ENCODE data around the gene ZFPL1.

ZFPL1 gene

DNA sequence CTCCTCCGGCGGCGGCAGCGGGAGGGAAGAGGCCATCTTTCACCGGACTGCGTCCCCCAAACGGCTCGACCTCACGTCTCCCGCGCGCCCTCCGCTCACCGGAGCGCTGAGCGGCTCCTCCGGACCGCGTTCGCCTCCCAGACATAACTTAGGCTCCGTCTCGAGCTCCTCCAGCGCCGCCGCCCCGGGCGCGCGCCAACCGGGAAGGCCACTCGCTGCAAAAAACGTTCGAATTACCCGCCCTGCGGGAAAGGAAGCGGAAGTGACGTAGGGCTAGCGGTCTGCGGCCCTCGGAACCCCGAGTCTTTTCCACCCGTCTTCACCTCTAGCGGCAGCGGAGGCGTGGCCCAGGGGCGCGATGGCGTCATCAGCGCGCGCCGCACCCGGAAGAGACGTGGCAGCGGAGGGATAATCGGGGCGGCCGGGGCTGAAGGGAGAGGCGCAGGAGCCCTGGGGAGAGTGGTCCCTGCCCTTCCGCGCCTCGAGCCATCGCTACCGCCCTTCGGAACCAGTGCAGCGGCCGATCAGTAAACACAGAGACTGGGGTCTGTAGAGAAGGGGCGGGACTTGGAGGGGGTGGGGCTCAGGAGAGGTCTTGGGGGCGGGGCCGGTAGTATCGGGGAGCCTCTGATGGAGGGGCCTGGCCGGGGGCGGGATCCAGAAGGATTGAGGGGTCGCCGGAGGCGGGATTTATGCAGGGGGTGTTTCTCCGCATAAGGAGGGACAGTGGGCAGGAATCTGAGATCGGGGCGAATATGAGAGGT, at the start of gene ZFPL1, which contains the start of gene CDCA5:
Gene ZFPL1, plus strand, starts transcription at position 389 of the 764 bp plus-strand sequence. CDS start 477 bp downstream, outside the sequence.
Gene CDCA5, minus strand, starts transcription at position 207 of the 764 bp plus-strand sequence. Its CDS starts 62 bp downstream, at position 145.
- DNase-seq = peak; percentile 58 to 98 (median 92)

DNA sequence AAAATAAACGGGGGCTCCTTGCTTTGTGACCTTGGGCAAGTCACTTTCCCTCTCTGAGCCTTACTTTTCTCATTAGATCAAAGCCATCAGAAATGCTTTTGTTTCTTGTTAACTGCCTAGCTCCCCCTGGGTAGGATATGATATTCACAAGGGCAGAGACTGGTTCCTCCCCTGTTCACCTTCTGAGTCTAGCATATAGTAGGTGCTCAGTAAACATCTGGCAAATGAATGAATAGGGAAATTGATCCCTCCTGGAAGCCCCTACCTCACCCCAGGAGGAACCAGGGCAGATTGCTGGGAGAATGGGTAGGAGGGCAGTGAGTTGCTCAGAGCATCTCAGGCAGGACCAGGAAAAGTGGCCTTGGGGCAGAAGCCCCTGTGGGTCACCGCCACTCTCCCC, 49.6 kb upstream of the ZFPL1 start:
- no peak for DNase-seq

DNA sequence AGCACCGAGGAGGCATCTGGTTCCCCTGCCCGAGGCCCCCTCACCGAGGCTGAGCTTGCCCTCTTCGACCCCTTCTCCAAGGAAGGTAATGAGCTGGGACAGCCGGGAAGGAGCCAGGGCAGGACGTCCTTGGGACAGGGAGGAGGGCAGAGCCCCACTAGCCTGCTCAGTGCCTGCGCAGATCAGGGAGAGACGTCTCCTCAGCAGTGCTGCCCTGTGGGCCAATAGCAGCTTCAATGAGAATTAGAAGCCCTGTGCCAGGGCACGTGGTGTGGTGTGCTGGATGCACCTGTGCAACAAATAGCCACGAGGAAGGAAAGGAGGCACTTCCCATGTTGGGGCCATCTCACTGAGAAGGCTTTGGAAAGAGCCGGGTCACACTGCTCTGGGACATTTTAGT, 48.4 kb upstream of the ZFPL1 start:
- DNase-seq = no peak

DNA sequence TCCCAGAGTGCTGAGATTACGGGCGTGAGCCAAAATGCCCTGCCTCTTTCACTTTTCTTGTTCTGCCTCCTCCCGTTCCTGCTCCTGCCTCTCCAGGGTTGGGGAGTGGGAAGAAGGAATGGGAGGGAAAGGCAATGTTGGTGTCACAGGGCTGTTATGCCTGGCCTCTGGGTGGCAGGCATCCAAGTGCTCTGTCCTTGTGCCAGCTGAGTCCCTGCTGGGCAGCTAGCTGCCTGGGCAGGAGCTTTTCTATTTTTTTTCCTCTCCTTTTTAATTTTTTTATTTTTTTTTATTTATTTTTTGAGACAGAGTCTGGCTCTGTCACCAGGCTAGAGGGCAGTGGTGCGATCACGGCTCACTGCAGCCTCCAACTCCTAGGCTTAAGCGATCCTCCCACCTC, 47.1 kb upstream of the ZFPL1 start:
- DNase-seq = peak in 42 of 51 donors; percentile 1 to 82 (median 48)

DNA sequence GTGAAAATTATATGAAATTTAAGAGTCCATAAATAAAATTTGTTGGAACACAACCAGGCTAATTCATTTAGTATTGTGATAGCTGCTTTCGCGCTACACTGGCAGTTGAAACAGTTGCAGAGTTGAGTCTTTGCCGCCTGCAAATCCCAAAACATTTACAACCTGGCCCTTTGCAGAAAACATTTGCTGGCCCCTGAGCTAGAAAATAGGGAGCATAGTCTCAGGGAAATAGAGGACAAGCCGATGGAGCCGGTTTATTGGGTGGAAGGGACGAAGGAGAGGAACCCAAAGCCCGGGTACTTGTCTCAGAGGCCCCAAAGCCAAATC, 43.5 kb upstream of the ZFPL1 start:
- no peak for DNase-seq

DNA sequence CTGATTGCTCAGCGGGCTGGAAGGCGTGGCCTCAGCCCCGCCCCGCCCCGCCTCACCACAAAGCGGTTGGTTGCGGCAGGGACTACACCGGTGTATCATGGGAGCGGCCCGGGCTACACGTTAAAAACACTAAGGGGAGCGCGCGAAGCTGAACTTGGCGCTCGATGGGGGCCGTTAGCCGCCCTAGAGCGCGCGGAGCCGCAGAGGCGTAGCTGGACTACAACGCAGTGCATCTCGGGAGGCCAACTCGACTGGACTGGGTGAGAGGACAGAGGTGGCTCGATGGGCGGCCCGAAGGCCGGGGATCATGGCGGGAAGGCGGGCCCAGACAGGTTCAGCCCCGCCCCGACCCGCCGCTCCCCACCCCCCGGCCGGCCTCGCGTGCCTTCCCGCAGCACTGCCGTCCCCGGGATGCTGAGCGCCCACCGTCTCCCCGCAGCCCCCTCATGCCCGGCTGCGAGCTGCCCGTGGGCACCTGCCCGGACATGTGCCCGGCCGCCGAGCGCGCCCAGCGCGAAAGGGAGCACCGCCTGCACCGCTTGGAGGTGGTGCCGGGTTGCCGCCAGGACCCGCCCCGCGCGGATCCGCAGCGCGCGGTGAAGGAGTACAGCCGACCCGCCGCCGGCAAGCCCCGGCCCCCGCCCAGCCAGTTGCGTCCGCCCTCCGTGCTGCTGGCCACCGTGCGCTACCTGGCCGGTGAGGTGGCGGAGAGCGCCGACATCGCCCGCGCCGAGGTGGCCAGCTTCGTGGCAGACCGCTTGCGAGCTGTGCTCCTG, 43.0 kb upstream of the ZFPL1 start, which contains the start of gene SAC3D1:
Gene SAC3D1, plus strand, starts transcription at position 364 of the 776 bp plus-strand sequence. Its CDS starts 83 bp downstream, at position 447.
- DNase-seq = peak; percentile 46 to 99 (median 83)

DNA sequence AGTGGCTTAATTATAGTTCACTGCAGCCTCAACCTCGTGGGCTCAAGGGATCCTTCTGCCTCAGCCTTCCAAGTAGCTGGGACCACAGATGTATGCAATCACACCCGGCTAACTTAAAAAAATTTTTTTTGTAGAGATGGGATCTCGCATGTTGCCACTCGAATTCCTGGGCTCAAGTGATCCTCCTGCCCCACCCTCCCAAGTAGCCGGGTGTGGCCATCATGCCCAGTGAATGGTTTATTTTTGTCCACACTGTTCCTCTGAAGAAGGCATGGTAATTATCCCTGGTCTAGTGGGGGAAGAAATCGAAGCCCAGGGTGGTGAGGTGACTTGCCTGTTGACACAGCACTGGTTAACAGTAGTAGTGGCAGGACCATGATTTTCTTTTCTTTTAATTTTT, 41.1 kb upstream of the ZFPL1 start:
- DNase-seq = no peak

DNA sequence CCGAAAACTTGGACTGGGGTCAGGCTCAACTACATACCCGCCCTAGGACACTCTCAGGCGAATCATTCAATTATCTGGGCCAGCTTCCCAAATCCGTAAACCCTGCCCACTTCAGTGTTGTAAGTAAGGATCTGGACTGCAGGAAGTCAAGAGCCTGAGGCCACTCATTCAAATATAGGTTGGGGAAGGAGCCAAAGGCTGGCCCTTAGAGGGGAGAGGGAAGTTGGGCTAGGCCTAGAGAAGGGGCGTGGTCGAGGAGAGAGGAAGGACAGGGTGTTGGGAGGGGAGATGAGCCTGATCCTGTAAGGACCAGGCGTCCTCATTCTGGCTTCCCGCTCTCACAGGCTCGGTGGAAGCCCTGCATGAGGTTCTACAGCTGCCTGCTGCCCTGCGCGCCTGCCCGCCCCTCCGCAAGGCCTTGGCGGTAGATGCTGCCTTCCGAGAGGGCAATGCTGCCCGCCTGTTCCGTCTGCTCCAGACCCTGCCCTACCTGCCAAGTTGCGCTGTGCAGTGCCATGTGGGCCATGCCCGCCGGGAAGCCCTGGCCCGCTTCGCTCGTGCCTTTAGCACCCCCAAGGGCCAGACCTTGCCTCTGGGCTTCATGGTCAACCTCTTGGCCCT, 40.0 kb upstream of the ZFPL1 start:
- peak in 10 of 51 donors; percentile 2 to 23 (median 6) for DNase-seq

DNA sequence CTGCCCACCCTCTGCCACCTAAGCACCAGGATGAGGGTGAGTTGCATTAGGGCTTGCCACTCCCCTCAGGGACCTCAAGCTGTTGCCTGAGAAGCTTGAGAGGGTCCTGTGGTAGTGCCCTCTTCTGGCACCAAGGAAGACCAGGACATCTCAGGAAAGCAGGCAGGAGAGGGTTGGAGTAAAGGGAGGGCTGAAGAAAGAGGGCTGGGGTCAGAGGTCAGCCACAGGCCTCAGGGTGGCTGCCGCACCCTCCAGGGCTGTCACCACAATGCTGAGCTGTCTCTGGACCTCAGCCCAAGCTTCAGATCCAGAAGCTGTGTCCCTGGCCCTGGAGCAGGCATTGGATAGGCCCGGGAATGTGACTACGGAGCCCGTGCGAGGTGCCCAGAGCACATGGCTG, 39.0 kb upstream of the ZFPL1 start:
- no peak for DNase-seq

DNA sequence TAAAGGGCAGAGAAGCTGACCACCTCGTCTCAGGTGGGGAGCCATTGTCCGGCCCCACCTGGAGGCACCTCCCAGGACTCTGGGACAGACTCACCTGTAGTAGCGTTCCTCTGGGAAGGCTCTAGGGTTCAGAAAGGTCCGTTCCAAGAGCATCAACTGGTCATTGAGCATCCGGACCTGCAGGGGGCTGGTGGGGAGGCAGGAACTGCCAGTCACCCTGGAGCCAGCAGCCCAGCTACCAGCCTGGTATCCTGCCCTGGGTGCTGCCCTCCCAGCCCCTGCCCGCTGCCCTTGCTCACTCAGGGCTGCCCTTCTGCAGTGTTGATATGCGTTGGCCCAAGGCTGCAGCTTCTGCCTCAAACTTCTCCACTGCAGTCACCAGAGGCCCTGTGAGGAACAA, 38.3 kb upstream of the ZFPL1 start:
- no peak for DNase-seq

DNA sequence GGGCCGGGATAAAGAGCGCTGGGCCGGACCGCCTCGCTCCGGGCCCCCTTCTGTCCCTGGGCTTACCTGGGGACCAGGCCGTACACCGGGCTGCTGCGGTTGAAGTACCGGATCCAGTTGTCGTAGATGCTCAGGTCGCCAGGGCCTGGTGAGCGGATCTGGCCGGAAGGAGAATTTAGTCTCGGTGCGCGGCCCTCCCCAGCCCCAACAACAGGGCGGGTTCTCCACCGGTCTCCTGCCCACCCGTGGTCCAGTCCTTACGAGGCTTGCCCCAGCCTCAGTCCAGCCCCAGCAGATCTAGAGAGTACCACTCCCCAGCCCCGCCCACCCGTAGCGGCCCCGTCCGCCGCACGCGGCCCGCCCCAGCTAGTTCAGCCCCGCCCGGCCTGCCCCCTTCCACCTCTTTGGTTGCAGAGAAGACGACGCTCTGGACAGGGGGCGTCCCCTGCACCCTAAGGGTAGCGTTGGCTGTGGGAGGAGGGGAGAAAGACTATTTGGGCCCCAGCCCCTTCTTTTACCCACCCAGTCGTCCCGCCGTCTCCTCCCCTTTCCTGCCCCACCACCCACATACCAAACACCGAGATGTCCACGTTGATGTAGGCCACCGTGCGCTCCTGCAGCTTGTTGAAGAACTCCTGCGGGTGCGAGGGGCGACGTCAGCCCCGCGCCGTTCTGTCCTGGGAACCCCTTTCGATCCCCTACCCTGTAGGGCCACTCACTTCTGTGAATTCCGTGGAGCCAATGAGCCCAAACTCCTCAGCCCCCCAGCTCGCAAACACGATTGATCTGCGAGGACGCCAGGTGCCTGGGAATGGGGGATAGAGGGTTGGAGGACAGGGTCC, 36.2 kb upstream of the ZFPL1 start:
- DNase-seq = no peak

DNA sequence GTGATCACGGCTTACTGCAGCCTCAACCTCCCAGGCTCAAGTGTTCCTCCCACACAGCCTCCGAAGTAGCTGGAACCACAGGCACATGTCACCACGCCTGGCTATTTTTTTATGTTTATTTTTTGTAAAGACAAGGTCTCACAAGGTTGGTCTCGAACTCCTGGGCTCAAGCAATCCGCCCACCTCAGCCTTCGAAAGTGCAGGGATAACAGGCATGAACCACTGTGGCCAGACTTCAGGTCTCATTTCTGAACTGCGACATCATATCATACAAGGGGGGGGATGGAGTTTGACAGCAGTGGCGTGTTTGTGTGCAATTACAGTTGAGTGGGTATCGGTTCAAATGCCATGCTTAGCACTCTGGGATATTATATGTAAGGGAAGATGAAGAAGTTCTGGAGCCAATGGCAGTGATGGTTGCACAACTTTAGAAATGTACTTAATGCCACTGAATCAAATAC, 32.6 kb upstream of the ZFPL1 start:
- DNase-seq = no peak

DNA sequence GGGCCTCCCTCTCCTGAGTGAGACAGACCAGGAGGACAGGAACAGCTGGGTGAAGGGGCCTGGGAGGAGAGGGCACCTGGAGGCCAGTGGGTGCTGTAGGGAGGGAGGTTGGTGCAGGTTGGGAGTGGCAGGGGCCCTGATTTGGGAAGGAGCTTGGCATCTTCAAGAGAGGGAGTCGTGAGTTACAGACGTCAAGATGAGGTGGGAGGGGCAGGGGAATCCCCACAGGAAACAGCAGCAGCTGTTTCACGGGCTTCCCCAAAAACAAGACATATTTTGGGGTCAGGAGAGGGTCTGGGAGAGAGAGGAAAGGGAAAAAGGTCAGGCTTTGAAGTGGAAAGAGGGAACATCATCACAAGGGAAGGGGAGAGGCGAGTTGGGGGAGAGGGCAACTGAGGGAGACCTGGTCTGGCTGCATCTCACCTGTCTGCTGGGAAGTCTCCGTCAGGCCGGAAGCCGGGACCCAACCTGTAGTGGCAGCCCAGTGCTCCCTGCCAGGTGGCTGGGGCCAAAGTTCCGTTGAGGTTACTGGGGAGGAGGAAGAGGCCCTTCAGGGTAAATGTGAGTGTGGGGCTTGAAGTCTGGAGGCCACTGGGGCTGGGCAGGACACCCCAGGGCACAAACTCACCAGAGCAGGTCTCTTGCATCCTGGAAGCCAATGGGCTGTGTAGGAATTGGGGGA, 30.1 kb upstream of the ZFPL1 start:
- DNase-seq = no peak

DNA sequence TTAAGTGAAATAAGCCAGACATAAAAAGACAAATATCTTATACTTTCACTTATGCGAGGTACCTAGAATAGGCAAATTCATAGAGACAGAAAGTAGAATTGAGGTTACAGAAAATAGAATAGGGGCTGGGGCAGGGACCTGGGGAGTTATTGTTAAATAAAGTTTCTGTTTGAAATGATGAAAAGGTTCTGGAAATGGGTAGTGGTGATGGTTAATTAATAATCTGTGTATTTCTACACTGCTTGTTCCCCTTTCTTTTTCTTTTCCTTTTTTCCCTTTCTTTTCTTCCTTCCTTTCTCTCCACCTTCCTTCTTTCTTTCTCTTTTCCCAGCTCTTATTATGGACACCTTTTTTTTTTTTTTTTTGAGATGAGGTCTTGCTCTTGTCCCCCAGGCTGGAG, 28.5 kb upstream of the ZFPL1 start:
- DNase-seq = no peak

DNA sequence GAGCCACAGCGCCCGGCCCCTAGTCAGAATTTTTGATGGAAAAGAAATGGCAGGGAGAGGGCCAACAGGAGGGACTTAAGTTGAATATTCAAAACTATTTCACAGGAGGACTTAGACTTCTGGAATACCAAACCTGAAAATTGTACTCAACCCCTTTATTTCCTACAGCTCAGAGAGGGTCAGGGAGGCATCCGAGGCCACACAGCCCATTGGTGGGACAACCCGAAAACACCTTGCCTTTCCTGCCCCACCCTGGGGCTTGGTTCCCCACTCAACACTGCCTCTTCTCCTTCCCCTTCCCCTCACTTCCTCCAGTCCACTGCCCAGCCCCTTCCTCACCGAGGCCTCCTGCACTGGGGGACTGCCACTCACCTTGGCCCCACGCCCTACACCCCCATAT, 27.0 kb upstream of the ZFPL1 start:
- DNase-seq = no peak

DNA sequence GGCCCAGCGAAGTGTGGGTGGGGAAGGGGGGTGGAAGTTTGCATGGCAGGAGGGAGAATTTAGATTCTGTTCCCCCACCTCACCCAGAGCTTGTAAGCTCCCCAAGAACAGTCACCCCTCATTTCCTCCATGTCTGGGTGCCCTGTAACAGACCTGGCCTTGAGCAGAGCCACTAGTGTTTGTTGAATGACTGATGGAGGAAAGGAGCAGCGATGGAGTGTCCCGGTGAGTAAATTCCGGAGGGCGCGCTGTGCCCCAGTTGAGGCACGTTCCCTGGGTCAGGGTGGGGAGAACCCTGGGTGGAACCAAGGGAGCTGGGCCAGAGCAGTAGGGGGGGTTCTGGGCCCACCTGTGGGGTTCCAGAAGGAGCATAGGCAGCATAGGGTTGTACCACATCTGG, 26.5 kb upstream of the ZFPL1 start:
- no peak for DNase-seq

DNA sequence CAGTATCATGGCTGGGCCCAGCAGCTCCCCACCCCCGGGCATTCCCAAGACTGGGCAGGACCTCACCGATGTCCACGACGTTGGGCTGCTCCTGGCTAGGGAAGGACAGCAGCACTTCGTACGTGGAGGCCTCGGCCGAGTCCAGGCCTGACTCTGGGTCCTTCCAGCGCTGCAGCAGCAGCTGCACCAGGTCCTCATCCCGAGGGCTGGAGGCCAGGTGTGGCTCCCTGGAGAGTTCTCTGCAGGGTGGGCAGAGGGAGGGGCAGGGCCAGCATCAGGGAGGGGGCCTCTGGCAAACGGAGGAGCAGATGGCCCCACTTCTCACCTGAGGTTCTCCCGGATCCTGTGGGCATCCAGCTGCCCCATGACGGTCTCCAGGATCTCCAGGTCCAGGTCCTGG, 26.0 kb upstream of the ZFPL1 start:
- no peak for DNase-seq

DNA sequence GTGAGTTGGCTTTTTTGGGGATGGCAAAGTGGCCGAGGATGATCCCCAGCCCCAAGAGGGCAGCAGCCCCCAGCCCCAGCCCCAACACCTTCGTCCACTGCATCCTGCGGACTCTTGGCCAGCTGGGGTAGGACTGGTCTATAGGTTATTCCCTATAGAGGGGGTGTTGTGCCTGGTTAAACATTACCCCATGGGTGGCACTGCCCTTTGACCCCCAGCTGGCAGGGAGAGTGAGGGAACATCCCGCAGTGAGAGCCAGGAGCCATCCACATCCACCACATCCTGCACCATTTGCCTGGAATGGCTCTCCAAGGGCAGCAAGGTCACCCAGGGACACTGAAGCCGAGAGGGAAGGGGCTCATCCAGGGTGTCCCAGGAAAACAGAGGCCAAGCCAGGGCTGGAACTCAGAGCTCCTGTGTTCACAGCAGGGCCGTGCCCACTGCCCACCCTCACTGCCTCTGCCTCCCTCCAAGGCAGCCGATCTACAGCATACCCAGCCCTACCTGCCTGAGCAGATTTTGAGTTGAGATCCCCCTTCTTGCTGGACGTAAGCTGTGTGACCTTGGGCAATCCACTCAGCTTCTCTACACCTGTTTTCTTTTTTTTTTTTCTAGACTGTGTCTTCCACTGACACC, 25.5 kb upstream of the ZFPL1 start, which contains the start of gene NAALADL1:
Gene NAALADL1, minus strand, starts transcription at position 135 of the 636 bp plus-strand sequence. Its CDS starts 32 bp downstream, at position 103.
- no peak for DNase-seq

DNA sequence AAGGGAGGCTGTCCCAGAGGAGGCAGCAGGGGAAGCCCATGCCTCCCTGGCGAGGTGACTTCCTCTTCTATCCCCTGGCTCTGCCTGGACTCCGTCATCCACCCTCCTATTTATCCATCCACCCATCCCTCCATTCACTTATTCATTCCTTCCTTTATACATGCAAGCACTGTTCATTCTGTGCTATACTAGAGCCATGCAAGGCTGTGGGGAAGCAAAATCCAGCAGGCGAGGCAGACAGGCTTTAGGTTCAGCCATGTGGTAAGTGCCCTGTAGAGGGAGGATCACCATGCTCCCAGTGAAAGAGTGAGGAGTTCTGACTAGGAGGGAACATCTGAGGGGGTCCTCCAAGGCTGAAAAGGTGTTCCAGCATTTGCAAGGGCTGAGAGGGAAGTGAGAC, 24.5 kb upstream of the ZFPL1 start:
- no peak for DNase-seq

Measured in hypothalamus (tissue), 51 donors.